Measurements from ENCODE around the gene BMPR1A. TPM values are rescaled to one million over a fixed set of nuclear protein-coding genes. Genes with fewer than 3 reads are reported as not detected.

The BMPR1A gene
- total and polyA plus RNA-seq, 9 of the 15 experiments (the other 6 are each of a cell fraction or from before 2014, with no cell fraction given): 1.6 to 17.5 (median 9.1) TPM

GRCh38 chr10:86775056-86775869 is 18.8 kb downstream of the BMPR1A start (continued):
- no peak; the same call in 1 of the 2 replicates for TF ChIP-seq MITF (IDR thresholded peaks at IDR 0.05)
- TF ChIP-seq ZNF41 (CRISPR knock-in tag; conservative IDR thresholded peaks at IDR 0.05): no peak
- TF ChIP-seq HCFC1 (IDR thresholded peaks at IDR 0.05; ENCODE audit: low read depth, low read length): no peak
- peak; percentile 54; the same call in 1 of the 2 replicates for TF ChIP-seq MTA1 (IDR thresholded peaks at IDR 0.05; ENCODE audit: borderline replicate concordance)
- TF ChIP-seq ZNF75A (CRISPR knock-in tag; IDR thresholded peaks at IDR 0.05): no peak
- TF ChIP-seq CREB1 (IDR thresholded peaks at IDR 0.05): no peak
- no peak for TF ChIP-seq CREB1 (CRISPR knock-in tag; IDR thresholded peaks at IDR 0.05)
- peak; percentile 67 for TF ChIP-seq NCOR1 (IDR thresholded peaks at IDR 0.05)
- TF ChIP-seq HDAC8 (tag; IDR thresholded peaks at IDR 0.05): no peak
- TF ChIP-seq MED1 (CRISPR knock-in tag; IDR thresholded peaks at IDR 0.05; ENCODE audit: borderline replicate concordance): no peak
- no peak for TF ChIP-seq ZNF311 (CRISPR knock-in tag; IDR thresholded peaks at IDR 0.05)
- no peak for TF ChIP-seq CBFB (CRISPR knock-in tag; IDR thresholded peaks at IDR 0.05)
- TF ChIP-seq ZNF639 (CRISPR knock-in tag; conservative IDR thresholded peaks at IDR 0.05 in 1 of 2, IDR thresholded peaks at IDR 0.05 in 1 of 2): no peak
- TF ChIP-seq SMARCA4 (IDR thresholded peaks at IDR 0.05): peak; percentile 85
- TF ChIP-seq TGIF2 (CRISPR knock-in tag; IDR thresholded peaks at IDR 0.05): no peak
- TF ChIP-seq EP400 (IDR thresholded peaks at IDR 0.05): peak; percentile 66
- TF ChIP-seq TAF1 (IDR thresholded peaks at IDR 0.05; ENCODE audit: control insufficient read depth, extremely low read depth, insufficient read depth, low read length, severe bottlenecking): no peak
- no peak for TF ChIP-seq GATAD2A (IDR thresholded peaks at IDR 0.05)
- TF ChIP-seq ZBTB33 (CRISPR knock-in tag; IDR thresholded peaks at IDR 0.05): no peak
- TF ChIP-seq BDP1 (IDR thresholded peaks at IDR 0.05; ENCODE audit: insufficient read depth, insufficient read length): no peak
- TF ChIP-seq KAT2B (IDR thresholded peaks at IDR 0.05; ENCODE audit: low read depth, low read length): no peak

Data from K562 (cell line).